Measurements from ENCODE around the gene SLC24A3.
"Not testable (repeated sequence)": the region's sequence is repeated elsewhere in the genome, so short reads cannot be mapped to it uniquely, and the experiment has no call there.

SLC24A3 gene

GRCh38 chr20:19658137-19658536 lies 445.7 kb downstream of the SLC24A3 start:
- DNase-seq = peak in 1 of 2 donors; percentile 3

- no peak for DNase-seq
Measured at GRCh38 chr20:19659448-19659847, 447.0 kb downstream of the SLC24A3 start.

- no peak for DNase-seq
Measured at GRCh38 chr20:19660808-19661378, 448.5 kb downstream of the SLC24A3 start.

GRCh38 chr20:19661717-19662636 lies 449.5 kb downstream of the SLC24A3 start:
- DNase-seq = peak; percentile 3 to 28

- DNase-seq = no peak
Measured at GRCh38 chr20:19662637-19662995, 450.2 kb downstream of the SLC24A3 start.

- no peak for DNase-seq
Measured at GRCh38 chr20:19668418-19668817, 456.0 kb downstream of the SLC24A3 start.

- no peak for DNase-seq
Measured at GRCh38 chr20:19670829-19671228, 458.4 kb downstream of the SLC24A3 start.

GRCh38 chr20:19671374-19671773 lies 458.9 kb downstream of the SLC24A3 start:
- DNase-seq = no peak

- no peak for DNase-seq
Measured at GRCh38 chr20:19672498-19672897, 460.1 kb downstream of the SLC24A3 start.

GRCh38 chr20:19673575-19673974 lies 461.1 kb downstream of the SLC24A3 start:
- DNase-seq = no peak

- no peak for DNase-seq
Measured at GRCh38 chr20:19676202-19676601, 463.8 kb downstream of the SLC24A3 start.

- no peak for DNase-seq
Measured at GRCh38 chr20:19677336-19677735, 464.9 kb downstream of the SLC24A3 start.

GRCh38 chr20:19678591-19678990 lies 466.1 kb downstream of the SLC24A3 start:
- not testable (repeated sequence) for DNase-seq

- no peak for DNase-seq
Measured at GRCh38 chr20:19679900-19680495, 467.6 kb downstream of the SLC24A3 start.

GRCh38 chr20:19682249-19682648 lies 469.8 kb downstream of the SLC24A3 start:
- no peak for DNase-seq

- DNase-seq = no peak
Measured at GRCh38 chr20:19683188-19683587, 470.7 kb downstream of the SLC24A3 start.

GRCh38 chr20:19683822-19684221 lies 471.4 kb downstream of the SLC24A3 start:
- no peak for DNase-seq

GRCh38 chr20:19688031-19688806 lies 475.8 kb downstream of the SLC24A3 start:
- peak in 1 of 2 donors; percentile 5 for DNase-seq

- no peak for DNase-seq
Measured at GRCh38 chr20:19690462-19690861, 478.0 kb downstream of the SLC24A3 start.

- no peak for DNase-seq
Measured at GRCh38 chr20:19691125-19691524, 478.7 kb downstream of the SLC24A3 start.

GRCh38 chr20:19692100-19692499 lies 479.7 kb downstream of the SLC24A3 start:
- no peak for DNase-seq

GRCh38 chr20:19692685-19693119 lies 480.3 kb downstream of the SLC24A3 start:
- peak in 1 of 2 donors; percentile 13 for DNase-seq

GRCh38 chr20:19693508-19693907 lies 481.1 kb downstream of the SLC24A3 start:
- DNase-seq = no peak

All from bone marrow (tissue), 2 donors.